NCI-H2029 (cell line): Measurements from ENCODE around the gene VWA3B.

Experiments
- DNase-seq: peaks from one replicate; lab custom pipeline; 2025; lab: John Stamatoyannopoulos, UW

The VWA3B gene

GRCh38 chr2:98341241-98341640, 254.3 kb downstream of the VWA3B start:
- no peak for DNase-seq

- no peak for DNase-seq
These were observed 256.3 kb downstream of the VWA3B start for GRCh38 chr2:98343285-98343684.

GRCh38 chr2:98346311-98347236, 259.6 kb downstream of the VWA3B start, which contains the start of gene CNGA3:
CNGA3 (plus strand) TSS chr2:98346456; CDS start chr2:98369976, 23,520 bp downstream.
- DNase-seq: no peak

- no peak for DNase-seq
These were observed 260.5 kb downstream of the VWA3B start for GRCh38 chr2:98347298-98348065.

GRCh38 chr2:98348066-98348561, 261.1 kb downstream of the VWA3B start:
- DNase-seq: peak; percentile 84

GRCh38 chr2:98350411-98350810, 263.4 kb downstream of the VWA3B start:
- no peak for DNase-seq

- DNase-seq: no peak
These were observed 268.9 kb downstream of the VWA3B start for GRCh38 chr2:98355881-98356280.

GRCh38 chr2:98356729-98357128, 269.8 kb downstream of the VWA3B start:
- peak; percentile 53 for DNase-seq

- DNase-seq: no peak
These were observed 270.9 kb downstream of the VWA3B start for GRCh38 chr2:98357849-98358248.

- DNase-seq: no peak
These were observed 273.0 kb downstream of the VWA3B start for GRCh38 chr2:98359986-98360385.
